K562 (cell line): ENCODE results near the gene ICAM3. TPM values are rescaled to one million over a fixed set of nuclear protein-coding genes. Genes with fewer than 3 reads are reported as not detected.

Experiments
- BACH1 ChIP-seq: fragments of 200-800 bp; sonication (Bioruptor generic); IDR thresholded peaks from 2 replicates; pipeline ENCODE4 v1.6.1; 2016; ENCODE audit warnings: missing genetic modification characterization, missing compliant biosample characterization
- C11orf30 ChIP-seq: fragments of 450-650 bp; IDR thresholded peaks from 2 replicates; pipeline ENCODE4 v1.6.1; 2016; ENCODE audit warnings: low read depth, mild to moderate bottlenecking
- CBFA2T2 ChIP-seq: fragments of 450-650 bp; conservative IDR thresholded peaks from 2 replicates; pipeline ENCODE4 v1.6.1; 2017; ENCODE audit warnings: mild to moderate bottlenecking
- ELF4 ChIP-seq: fragments of 450-650 bp; formaldehyde crosslinking; IDR thresholded peaks from 2 replicates; pipeline ENCODE4 v1.4.0; 2022; ENCODE audit warnings: missing genetic modification characterization
- HMG20B ChIP-seq: fragments of 250-450 bp; sonication (Bioruptor Pico); IDR thresholded peaks from 2 replicates; pipeline ENCODE4 v1.5.0; 2021; ENCODE audit warnings: mild to moderate bottlenecking
- HMGXB4 ChIP-seq: sonication (generic); formaldehyde crosslinking; IDR thresholded peaks from 2 replicates; pipeline ENCODE4 v1.8.1; 2023; ENCODE audit warnings: mild to moderate bottlenecking, missing genetic modification reagents
- MNT ChIP-seq, 2 experiments: fragments of 450-650 bp; conservative IDR thresholded peaks; 2 replicates each; pipeline ENCODE4 v1.6.1; 2017; ENCODE audit warnings: mild to moderate bottlenecking in 2 of 2, moderate library complexity in 2 of 2
- NFIC ChIP-seq: fragments of 450-650 bp; IDR thresholded peaks from 2 replicates; pipeline ENCODE4 v1.6.1; 2017; ENCODE audit warnings: mild to moderate bottlenecking, inconsistent platforms
- NFXL1 ChIP-seq: fragments of 450-650 bp; formaldehyde crosslinking; IDR thresholded peaks from 2 replicates; pipeline ENCODE4 v1.4.0; 2021; ENCODE audit warnings: mild to moderate bottlenecking
- PRMT5 ChIP-seq: sonication (generic); formaldehyde crosslinking; IDR thresholded peaks from 2 replicates; pipeline ENCODE4 v1.5.0; 2020; ENCODE audit warnings: missing genetic modification reagents
- PTBP1 ChIP-seq: fragments of 200-400 bp; formaldehyde crosslinking; IDR thresholded peaks from 2 replicates; pipeline ENCODE4 v1.6.1; 2017; ENCODE audit warnings: low read depth, low read length
- RBM25 ChIP-seq: fragments of 200-400 bp; formaldehyde crosslinking; IDR thresholded peaks from 2 replicates; pipeline ENCODE4 v1.6.1; 2018; ENCODE audit warnings: low read length, low read depth, moderate library complexity; ENCODE audit not compliant: severe bottlenecking
- RBM34 ChIP-seq: fragments of 200-400 bp; formaldehyde crosslinking; IDR thresholded peaks from 2 replicates; pipeline ENCODE4 v1.6.1; 2018; ENCODE audit warnings: low read length, borderline replicate concordance; ENCODE audit not compliant: insufficient read depth
- REST ChIP-seq, 2 experiments: fragments of 450-650 bp; formaldehyde crosslinking in 1 of 2; IDR thresholded peaks; 2 replicates each; pipeline versions ENCODE4 v1.4.0 to v1.6.1; 2014 to 2020; ENCODE audit warnings: mild to moderate bottlenecking in 2 of 2, borderline replicate concordance in 1 of 2, low read depth in 1 of 2
- SLC30A9 ChIP-seq: fragments of 250-450 bp; sonication (Bioruptor Pico); IDR thresholded peaks from 2 replicates; pipeline ENCODE4 v1.8.0; 2022; ENCODE audit warnings: mild to moderate bottlenecking, moderate library complexity
- SNIP1 ChIP-seq: fragments of 450-650 bp; IDR thresholded peaks from 2 replicates; pipeline ENCODE4 v1.7.1; 2017; ENCODE audit warnings: low read depth, mild to moderate bottlenecking
- ZNF239 ChIP-seq: fragments of 250-450 bp; sonication (Bioruptor Pico); IDR thresholded peaks from 2 replicates; pipeline ENCODE4 v1.4.0; 2020; ENCODE audit warnings: mild to moderate bottlenecking
- ZNF695 ChIP-seq: fragments of 450-650 bp; formaldehyde crosslinking; IDR thresholded peaks from 2 replicates; pipeline ENCODE4 v1.4.0; 2020; ENCODE audit warnings: mild to moderate bottlenecking, moderate library complexity
- polyA plus RNA-seq, 8 experiments: library from polyadenylated mRNA; depleted of rRNA in 4 of 8; stranded (reverse) in 5 of 8; unstranded in 3 of 8; fragments of >200 nt; fragmentation: Nextera tagmentation in 2 of 8; fragmentation: Illumina TruSeq in 1 of 8; extraction: Ambion mirVana in 2 of 8; extraction: Trizol in 1 of 8; gene quantifications; 2 replicates each; pipeline versions ENCODE4 v1.2.1 to v1.2.3, GENCODE V29; 2011 to 2014; ENCODE audit warnings: inconsistent platforms in 1 of 8, missing spikeins in 1 of 8
- total RNA-seq, 7 experiments: library from RNA; depleted of rRNA in 6 of 7; stranded (reverse); fragments of >200 nt in 6 of 7; fragmentation: Illumina TruSeq in 2 of 7; extraction: Trizol in 2 of 7; gene quantifications; 2 replicates each; pipeline versions ENCODE4 v1.2.1 to v1.2.3, GENCODE V29; 2011 to 2021; ENCODE audit warnings: low replicate concordance in 1 of 7

ICAM3 gene
- total and polyA plus RNA-seq, 9 of the 15 experiments (the other 6 are each of a cell fraction or from before 2014, with no cell fraction given): 6.5 to 39.5 (median 24.2) TPM

DNA sequence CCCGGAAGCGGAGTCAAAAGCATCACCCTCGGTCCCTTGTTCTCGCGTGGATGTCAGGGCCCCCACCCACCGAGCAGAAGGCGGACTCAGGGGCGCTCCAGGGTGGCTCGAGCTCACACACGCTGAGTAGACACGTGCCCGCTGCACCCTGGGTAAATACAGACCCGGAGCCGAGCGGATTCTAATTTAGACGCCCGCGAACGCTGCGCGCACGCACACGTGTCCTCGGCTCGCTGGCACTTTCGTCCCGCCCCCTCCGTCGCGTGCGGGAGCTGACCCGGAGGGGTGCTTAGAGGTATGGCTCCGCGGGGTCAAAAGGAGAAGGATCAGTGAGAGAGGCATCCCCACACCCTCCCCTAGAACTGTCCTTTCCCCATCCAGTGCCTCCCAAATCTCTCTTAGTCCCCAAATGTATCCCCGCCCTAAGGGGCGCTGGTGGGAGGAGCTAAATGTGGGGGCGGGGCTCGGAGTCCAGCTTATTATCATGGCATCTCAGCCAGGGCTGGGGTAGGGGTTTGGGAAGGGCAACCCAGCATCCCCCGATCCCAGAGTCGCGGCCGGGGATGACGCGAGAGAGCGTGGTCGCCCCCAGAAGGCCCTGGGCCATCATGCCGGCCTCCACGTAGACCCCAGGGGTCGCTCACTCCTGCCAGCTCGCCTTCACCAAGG is 50.1 kb downstream of the ICAM3 start (continued):
- TF ChIP-seq BACH1 (no peak), RBM25 (no peak), ELF4 (CRISPR knock-in tag) (no peak), C11orf30 (peak; percentile 50), SLC30A9 (CRISPR knock-in tag) (no peak), HMG20B (CRISPR knock-in tag) (peak; percentile 35; the same call in 1 of the 2 replicates), PRMT5 (CRISPR knock-in tag) (no peak), REST (IDR thresholded peaks at IDR 0.05; ENCODE audit: borderline replicate concordance) (peak; percentile 33; the same call in 1 of the 2 replicates), REST (CRISPR knock-in tag; IDR thresholded peaks at IDR 0.05; ENCODE audit: low read depth) (no peak), RBM34 (no peak), PTBP1 (no peak; the same call in 1 of the 2 replicates), SNIP1 (no peak), MNT (conservative IDR thresholded peaks at IDR 0.05) (peak; percentile 98 to 99), CBFA2T2 (no peak), NFIC (no peak), HMGXB4 (CRISPR knock-in tag) (peak; percentile 41; the same call in 1 of the 2 replicates), ZNF239 (no peak), NFXL1 (no peak), ZNF695 (no peak)
